Right ventricle myocardium inferior (tissue), 1 donor: Measurements from ENCODE around the gene SPARC. TPM values are rescaled to one million over a fixed set of nuclear protein-coding genes. Genes with fewer than 3 reads are reported as not detected.
"Not testable (repeated sequence)": the region's sequence is repeated elsewhere in the genome, so short reads cannot be mapped to it uniquely, and the experiment has no call there.

Source experiments
- ATAC-seq: fragments of 200-7000 bp; cut with Tn5 transposase; one replicate; pipeline ENCODE4 v1.9.1; 2020; ENCODE audit warnings: mild to moderate bottlenecking, moderate library complexity
- DNase-seq: peaks from one replicate; pipeline ENCODE4 v3.0.0; 2021; ENCODE audit errors: missing footprints
- intact Hi-C: fragments of 100-400 bp; cut with DNase I; formaldehyde crosslinking; loops from one replicate; pipeline ENCODE4 v1.11.0; 2022
- long read RNA-seq: library from polyadenylated mRNA; unstranded; transcript quantifications from one replicate; pipeline ENCODE4 v2.0.0, GENCODE V29; 2021
- total RNA-seq: library from RNA; stranded (reverse); fragmentation: NEBNext Ultra II Directional; extraction: Animal tissue kit (Norgen Biotek cat#: 25700); gene quantifications from one replicate; pipeline ENCODE4 v1.2.1, GENCODE V29; 2021
- donor health status: DM: no; HTN: yes; CAD: no; lungs with severe emphysema.

The SPARC gene, protein sequence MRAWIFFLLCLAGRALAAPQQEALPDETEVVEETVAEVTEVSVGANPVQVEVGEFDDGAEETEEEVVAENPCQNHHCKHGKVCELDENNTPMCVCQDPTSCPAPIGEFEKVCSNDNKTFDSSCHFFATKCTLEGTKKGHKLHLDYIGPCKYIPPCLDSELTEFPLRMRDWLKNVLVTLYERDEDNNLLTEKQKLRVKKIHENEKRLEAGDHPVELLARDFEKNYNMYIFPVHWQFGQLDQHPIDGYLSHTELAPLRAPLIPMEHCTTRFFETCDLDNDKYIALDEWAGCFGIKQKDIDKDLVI
- total RNA-seq, result 517 TPM
- long read RNA-seq, transcript SPARC-201 (10 exons, 3,701 nt), result major isoform, 147 of 193 reads
- long read RNA-seq, partial matches to known transcripts, result 26 of 193 reads
- long read RNA-seq, other reads (novel, unspliced or antisense), result 17 of 193 reads

DNA sequence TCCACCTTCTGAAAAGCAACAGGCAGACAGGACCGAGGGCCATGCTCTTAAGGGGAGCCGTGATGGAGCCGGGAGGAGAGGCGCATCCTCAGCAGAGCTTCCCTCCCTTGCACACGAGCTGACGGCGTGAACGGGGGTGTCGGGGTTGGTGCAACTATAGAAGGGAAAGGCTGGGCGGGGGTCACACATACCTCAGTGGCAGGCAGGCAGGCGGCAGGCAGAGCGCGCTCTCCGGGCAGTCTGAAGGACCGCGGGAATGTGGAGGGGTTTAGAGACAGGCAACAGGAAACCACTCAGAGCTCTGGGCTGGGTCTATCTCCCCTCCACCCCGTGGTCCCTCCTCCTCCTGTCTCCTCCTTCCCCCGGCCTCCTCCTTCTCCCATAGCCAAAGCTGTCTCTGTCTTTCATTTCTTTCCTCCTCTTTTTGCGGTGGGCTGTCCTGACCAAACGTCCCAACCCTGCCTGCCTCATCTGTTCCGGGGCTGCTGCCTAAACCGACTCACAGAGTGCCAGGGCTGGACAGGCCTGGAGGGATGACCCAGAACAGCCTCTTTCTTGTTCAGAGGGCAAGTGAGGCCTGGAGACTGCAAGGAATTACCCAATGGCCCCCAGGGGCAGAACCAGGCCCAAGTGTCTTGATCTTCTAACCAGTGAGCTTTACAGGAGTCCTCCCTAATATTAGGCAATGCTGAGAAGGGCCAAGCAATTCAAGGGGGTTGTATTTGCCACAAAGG lies at the start of gene SPARC:
Gene SPARC, minus strand, starts transcription at position 242 of the 734 bp plus-strand sequence. CDS start 10,727 bp downstream, outside the sequence.
- intact Hi-C loops, result no loop called here
- ATAC-seq (peak; percentile 89), DNase-seq (peak; percentile 83)

DNA sequence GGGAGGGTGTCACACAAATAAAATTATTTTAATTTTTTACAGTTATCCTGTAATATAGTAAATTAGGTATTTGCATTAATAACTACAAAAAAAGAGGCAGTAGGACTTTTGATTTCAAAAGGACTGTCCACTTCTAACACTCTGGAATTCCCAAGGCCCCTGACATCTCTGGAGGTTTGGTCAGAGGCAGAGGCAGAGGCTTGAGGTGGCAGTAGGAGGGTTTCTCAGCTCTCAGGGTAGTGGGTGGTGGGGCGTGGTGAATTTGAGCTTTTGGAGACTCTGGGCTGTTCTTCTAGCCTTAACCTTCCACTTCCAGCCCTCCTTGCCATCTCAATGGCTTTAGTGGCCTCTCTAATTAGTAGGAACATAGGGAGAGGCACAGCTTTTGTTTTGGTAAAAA lies 48.9 kb upstream of the SPARC start:
- intact Hi-C loops, result no loop called here
- ATAC-seq (no peak), DNase-seq (no peak)

DNA sequence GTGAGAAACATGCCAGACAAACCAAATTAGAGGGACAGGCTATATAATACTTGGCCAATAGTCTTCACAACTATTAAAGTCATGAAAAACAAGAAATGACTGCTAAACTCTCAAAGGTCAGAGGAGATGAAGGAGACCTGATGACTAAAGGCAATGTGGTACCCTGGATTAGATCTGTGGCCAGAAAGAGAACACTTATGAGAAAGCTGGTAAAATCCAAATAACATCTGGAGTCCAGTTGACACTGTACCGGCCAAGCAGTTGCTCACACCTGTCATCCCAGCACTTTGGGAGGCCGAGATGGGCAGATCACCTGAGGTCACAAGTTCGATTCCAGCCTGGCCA lies 47.3 kb upstream of the SPARC start:
- no peak for ATAC-seq
- intact Hi-C loops, result no loop called here

DNA sequence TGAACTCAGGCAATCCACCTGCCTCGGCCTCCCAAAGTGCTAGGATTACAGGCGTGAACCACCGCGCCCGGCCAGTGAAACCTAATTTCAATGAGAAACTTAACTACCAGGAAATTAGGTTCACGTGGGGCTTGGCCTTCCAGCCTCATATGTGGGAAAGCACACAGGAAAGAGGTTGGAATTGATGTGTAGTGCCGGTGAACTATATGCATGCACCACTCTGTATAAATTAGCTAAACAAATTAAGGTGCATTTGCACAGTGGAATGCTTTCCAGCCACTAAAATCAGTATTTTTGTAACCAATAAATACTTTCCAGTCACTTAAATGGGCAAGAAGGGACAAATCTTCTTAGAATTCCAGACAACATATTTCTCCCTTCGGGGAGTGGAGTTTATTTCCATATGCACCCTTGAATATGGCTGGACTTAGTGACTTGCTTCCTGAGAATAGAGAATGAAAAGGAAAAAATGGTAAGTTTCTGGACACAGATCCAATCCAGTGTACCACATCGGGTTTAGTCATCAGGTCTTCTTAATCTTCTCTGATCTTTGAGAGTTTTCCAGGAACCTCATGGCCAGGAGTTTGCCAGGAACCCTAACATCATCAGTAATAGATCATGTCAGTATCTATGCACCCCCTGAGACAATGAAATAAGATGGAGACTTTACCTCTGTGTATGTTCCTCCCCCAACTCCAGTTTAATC lies 46.8 kb upstream of the SPARC start:
- ATAC-seq (no peak), DNase-seq (no peak)
- intact Hi-C loops, result no loop called here

More for the DNA sequence above, 47.3 kb upstream of the SPARC start:
- no peak for DNase-seq

DNA sequence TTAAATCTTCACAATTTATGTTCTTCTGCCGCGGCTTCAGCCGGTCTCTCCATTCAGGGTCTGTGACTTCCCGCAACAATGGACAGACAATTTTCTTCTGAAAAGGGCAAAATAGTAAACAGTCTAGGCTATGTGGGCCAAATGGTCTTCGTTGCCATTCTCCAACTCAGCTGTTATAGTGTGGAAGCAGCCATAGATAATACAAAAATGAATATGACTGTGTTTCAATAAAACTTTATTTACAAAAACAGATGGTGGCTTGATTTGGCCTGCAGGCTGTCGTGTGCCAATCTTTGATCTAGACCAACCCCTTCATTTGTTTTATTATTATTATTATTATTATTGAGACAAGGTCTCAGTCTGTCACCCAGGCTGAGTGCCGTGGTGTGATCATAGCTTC lies 43.7 kb upstream of the SPARC start:
- intact Hi-C loops, result no loop called here
- no peak for DNase-seq
- no peak for ATAC-seq

DNA sequence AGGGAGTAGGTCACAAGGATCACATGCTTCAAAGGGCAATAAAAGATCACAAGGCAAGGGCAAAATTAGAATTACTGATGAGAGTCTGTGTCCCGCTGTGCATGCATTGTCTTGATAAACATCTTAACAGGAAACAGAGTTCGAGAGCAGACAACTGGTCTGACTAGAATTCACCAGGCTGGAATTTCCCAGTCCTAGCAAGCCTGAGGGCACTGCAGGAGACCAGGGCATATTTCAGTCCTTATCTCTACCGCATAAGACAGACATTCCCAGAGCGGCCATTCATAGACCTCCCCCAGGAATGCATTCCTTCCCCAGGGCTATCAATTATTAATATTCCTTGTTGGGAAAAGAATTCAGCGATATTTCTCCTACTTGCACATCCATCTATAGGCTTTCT lies 42.9 kb upstream of the SPARC start:
- intact Hi-C loops, ATAC-seq, DNase-seq: not testable (repeated sequence)

DNA sequence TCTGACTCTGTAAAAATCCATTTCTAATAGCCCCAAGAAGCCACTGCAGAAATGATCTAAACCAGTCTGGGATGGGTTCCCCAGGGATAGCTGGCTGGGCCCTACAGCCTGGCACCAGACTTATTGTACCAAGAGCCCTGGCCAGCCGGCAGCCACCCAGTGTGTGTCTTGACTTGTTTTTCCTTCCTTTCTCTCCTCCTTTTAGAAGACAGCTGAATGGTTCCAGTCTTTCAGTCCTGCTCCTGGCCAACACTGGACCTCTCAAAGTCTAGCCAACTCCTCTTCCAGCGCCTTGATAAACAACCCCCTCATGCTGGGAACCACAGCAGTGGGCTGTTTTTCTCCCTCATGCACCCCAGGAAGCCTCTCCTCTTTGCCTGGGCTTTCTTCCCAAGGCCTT lies 37.6 kb upstream of the SPARC start:
- DNase-seq, result no peak
- intact Hi-C loops, result no loop called here
- ATAC-seq, result no peak

DNA sequence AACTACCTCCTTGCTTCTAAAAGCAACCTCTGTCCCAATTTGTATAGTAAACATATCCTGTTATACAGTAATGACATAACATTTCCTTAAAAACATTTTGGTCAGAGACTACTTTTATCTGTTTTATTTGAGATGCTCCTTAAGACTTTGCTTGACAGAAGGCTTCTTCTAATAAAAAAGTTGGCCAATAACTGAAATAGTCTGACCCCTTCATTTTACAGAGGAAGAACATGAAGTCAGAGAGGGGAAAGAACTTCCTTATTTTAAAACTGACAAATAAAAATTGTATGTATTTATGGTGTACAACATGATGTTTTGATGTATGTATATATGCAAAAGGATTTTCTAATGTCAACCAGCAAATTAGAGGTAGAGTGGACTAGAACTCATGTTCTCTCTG lies 35.8 kb upstream of the SPARC start:
- ATAC-seq, result no peak
- no peak for DNase-seq
- intact Hi-C loops, result no loop called here

DNA sequence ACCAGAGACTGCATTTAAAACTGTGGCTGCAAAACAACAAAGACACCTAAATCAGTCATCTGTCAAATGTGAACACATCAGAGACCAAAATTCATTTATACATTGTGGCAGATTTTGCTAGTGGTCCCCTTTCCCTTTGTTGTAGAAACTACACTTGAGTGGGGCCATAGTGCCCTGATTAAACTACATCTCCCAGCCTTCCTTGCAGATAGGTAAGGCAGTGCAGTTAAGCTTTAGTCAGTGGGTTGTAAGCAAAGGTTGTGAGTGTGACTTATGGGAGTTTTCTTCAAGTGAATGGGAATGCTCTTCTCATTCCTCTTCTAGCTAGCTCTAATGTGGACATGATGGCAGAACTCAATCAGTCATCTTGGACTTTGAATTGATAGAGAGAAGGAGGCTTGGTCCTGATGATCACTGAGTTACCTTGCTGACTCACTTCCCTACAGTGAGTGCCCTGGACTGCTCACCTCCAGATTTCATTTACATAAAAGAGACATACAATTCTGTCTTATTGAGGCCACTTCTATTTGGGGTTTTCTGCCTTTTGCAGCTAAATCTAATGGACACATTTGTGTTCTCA lies 35.2 kb upstream of the SPARC start:
- ATAC-seq (no peak), DNase-seq (no peak)
- intact Hi-C loops, result no loop called here

DNA sequence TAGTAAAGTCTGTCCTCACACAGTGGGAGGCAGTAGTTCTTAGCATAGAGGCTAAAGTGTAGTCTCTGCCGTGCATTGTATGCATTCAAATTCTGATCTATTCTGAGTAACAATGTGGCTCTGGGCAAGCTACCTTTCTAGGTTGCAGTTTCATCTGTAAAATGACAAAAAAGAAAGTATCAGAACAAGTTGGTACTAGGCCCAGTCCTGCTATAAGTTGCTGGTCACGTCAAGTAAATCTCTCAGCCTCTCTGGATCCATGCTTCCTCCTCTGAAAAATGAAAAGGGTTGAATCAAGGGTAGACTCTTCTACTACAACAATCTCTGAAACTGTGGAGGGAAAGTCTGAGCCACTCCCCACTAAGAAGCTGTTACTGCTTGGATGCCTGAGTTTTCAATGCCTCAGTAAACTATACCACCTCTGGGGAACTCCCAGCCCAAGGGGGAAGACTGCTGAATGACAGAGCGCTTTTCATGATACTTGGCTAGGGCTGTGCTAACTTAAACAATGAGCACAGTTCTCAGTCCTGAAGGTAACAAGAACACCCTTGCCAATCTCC lies 34.5 kb upstream of the SPARC start:
- intact Hi-C loops, result no loop called here
- no peak for ATAC-seq
- DNase-seq, result no peak

DNA sequence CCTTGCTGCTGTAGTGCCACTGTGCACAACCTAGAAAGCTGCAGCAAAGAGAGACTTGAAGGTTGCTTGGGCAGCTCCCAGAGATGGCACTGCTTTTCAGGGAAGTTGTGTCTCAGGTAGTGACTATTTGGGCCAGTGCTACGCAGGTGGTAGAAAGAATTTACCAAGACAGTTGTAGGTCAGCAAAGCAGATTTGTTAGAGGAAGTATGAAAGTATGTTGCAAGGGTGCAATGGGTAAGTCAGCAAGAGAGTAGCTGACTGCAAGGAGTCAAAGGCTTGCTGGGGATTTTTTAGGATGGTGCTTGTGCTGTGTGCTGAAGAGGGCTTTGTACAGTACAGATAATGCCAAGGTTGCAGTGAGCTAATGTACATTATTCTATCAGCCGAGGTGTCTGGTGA lies 33.5 kb upstream of the SPARC start:
- ATAC-seq (no peak), DNase-seq (no peak)
- intact Hi-C loops, result no loop called here

DNA sequence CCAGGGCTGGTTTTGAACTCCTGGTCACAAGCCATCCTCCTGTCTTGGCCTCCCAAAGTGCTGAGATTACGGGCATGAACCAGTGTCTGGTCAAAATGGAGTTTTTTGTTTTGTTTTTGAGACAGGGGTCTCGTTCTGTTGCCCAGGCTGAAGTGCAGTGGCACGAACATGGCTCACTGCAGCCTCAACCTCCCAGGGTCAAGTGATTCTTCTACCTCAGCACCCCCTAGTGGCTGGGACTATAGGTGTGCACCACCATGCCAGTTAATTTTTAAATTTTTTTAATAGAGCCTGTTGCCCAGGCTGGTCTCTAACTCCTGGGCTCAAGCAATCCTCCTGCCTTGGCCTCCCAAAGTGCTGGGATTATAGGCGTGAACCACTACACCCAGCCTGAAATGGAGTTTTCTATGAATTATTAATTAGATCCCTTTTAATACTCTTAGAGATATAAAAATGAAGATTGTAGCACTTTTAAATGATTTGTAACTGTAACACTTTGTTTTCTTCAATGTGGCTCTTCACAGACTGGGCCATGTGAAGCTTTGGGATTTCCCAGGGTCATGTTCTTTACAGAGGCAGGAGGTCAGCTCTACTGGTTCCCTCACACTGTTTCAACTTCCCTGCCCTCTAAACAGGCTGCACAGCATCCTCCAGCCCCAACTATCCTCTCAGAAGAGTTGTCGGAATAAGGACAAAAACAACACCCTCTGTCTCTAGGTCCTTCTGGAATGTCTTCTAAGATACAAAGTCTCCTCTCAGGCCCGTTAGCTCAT lies 32.7 kb upstream of the SPARC start:
- intact Hi-C loops, result loop anchor here (1.0 kb wide), 1 partner anchor 60 kb away; no protein-coding TSS in a partner anchor

DNA sequence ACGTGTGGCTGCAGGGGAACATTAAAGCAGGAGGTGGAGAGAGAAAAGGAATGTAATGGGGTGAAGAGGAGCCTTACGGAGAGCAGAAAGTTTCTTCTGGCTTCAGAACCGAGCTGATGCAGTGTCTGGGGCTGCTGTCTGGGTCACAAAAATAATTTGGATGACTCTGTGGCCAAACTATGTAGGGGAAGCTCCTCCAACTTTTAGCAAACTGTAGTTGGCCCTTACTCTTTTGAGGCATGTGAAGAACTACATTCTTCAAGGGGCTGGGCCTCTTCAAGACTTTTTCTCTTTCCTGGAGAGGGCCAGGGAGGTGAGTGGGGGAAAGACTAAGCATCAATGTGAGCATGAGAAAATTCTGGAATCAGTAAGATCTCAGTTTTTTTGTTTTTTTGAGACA lies 31.9 kb upstream of the SPARC start:
- DNase-seq (no peak), ATAC-seq (no peak)
- intact Hi-C loops, result loop anchor here (1.0 kb wide), 1 partner anchor 59 kb away; no protein-coding TSS in a partner anchor

More for the DNA sequence above, 32.7 kb upstream of the SPARC start:
- no peak for DNase-seq
- ATAC-seq, result peak; percentile 72

DNA sequence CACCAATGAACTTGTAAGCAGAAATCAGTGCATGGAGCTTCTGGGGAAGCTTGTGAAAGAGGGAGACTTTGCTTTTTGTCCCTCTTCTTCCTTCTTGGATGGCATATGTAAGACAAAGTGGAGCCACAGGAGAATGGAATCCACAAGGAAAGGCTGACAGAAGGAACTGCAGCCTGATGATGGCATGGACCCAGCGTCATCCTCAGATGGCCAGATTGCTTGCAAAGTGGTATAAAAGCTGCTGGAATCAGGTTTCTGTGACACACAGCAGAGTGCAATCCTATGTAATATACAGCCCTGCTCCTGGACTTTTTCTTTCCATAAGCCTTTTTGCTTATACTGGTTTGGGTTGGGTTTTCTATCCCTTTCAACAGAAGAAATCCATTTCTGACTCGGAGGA lies 31.4 kb upstream of the SPARC start:
- DNase-seq, result no peak
- ATAC-seq, result no peak
- intact Hi-C loops, result no loop called here

DNA sequence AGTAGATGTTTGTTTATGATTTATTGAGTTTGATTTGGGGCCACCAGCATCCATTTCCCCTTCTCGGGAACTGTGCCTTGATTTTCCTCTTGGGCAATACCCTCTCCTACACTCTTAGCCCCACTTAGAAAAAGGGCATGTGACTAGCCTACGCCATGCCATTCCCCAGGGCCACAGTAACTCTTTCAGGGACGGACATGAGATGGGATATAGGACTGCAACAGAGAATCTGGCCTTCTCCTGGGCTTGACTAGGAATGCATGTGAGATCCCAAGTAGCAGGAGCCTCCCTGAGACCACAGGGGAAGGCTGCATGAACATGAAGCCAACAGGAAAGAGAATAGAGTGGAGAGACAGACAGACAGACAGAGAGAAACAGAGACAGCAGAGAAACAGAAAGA lies 30.7 kb upstream of the SPARC start:
- DNase-seq (no peak), ATAC-seq (no peak)
- intact Hi-C loops, result no loop called here

DNA sequence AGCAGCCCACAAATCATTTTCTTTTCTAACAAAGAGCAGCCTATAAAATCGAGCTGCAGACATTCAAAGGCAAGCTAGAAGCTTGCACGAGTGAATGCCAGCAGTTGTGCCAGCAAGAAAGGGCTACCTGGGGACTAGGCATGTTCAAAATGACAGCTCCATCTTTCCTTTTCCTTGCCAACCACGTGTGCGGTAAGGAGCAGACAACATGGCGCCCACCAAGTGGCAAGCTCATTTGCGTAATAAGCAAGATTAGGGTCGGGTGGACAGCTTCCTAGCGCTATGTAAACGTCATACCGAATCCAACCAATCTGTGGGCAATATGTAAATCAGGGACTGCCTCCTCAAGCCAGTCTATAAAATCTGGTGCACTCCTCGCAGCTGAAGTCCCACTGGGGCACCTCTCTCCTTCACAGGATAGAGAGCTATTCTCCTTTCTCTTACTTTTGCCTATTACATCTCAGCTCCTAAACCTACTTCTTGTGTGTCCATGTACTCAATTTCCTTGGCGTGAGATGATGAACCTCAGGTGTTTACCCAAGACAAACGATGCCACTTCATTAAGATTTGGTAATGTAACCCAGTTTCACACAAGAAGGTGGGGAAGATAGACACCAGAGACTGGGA lies 22.5 kb upstream of the SPARC start:
- intact Hi-C loops, result no loop called here
- DNase-seq (no peak), ATAC-seq (no peak)

DNA sequence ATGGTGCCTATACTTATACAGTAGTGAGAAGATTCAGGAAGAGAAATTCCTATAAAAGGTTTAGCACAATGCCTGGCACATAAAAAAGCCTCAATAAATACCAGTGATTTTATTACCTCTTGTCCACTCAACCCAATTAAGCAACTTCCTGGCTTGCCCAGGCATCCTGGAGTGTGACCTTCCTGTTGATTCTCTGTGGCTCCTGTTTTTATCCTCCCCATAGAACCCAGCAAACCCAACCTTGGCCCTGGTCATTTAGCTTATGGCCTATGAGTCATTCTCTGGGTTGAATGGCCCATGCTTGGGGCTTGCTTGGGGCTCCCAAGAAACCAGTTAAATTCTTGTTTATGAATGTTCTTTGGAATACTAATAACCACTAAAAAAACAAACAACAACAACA lies 21.4 kb upstream of the SPARC start:
- no peak for ATAC-seq
- DNase-seq, result no peak
- intact Hi-C loops, result no loop called here

DNA sequence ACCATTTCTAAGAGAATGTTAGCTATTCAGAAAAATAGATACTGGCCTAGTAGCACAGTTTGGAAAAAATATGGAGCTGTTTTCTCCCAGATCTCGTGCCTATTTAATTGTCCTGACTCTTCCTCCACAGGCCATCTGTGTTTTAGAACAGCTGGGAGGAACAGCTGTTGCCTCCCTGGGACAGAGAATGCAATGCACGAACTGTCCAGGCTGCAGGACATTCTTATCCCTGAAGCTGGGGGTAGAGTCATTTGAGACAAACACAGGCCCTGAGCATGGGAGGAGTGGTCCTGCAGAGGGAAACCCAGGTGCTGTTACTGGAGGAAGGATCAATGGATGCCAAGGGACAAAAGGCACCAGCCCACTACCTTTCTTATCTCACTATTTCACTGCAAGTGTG lies 20.9 kb upstream of the SPARC start:
- ATAC-seq (peak; percentile 59), DNase-seq (no peak)
- intact Hi-C loops, result no loop called here
